Activated CD4-positive, alpha-beta T cell treated with anti-CD3 and anti-CD28 coated beads, Interleukin-2, amount 50 U/mL, for 24 hours (primary cell): Measurements from ENCODE around the gene KCNMB2.

Source experiments
- DNase-seq, 2 donors: peaks; one replicate each; pipeline ENCODE4 v3.0.0-alpha.2; 2020; ENCODE audit warnings: low read depth in 1 of 2, low spot score in 1 of 2

KCNMB2 gene

GRCh38 chr3:178634975-178635374 is 98.7 kb downstream of the KCNMB2 start:
- no peak for DNase-seq

DNA sequence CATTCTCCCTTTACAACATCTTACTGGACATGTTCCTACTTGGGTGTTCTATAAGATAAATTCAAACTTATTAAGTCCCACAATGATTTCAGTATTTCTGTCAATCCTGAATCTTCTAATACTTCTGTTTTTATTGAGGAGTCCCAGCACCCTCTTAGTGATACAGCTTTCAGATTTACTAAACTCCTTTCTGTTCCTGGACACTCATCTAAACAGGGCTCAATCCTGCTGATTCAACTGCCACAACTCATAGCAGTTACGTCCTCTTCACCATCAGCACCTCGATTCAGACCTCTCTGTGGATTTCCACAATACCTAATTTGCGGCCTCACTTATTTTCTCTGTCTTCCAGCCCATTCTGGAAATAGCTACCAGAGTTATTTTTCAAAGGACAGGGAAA is 101.6 kb downstream of the KCNMB2 start:
- no peak for DNase-seq

DNA sequence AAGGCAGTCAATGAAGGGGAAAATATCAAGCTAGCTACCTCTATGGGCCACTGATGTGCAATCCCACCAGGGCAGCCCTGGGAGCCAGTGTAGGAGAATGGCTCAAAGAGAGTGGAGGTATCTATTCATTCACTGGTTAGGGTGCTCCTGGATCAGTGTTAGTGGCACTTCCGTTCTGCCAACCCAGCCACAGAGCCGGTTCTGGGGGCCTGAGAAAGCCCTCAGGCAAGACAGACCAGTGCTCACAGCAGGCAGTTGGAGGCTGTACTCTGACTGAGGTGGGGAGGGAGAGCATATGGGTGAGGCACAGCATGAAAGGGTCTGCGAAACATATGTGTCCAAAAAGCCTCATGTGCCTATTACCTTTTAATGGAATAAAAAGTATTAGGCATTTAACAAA is 109.3 kb downstream of the KCNMB2 start:
- no peak for DNase-seq

DNA sequence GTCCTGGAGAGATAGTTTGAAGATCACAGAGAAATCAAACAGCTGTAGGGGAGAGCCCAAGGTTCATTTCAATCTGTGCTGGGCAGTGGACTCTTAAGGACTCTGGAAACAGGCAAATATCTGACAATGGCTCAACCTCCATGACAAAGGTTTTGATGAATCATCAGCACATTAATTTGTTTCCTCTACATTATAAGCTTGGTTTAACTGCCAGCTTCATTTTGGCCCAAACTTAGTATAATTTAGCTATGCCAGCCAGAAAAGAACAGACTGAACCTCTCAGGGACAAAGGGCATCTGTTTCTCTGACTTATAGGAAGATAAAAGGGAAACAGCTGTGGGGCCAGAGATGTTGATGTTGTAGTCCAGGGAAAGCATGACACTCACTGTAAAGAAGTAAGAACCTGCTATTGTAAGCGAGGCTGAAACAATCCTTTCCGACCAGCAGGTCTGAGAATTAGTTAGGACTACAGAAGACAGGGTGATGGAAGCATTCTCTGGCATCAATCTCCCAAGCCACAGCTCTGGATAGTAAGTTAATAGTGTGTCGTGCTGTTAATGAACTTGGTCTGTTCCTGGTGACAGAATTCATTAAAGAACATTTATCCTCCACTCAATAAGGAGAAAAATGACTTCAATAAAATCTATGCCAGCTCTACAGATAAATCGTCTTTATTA is 110.1 kb downstream of the KCNMB2 start:
- no peak for DNase-seq

DNA sequence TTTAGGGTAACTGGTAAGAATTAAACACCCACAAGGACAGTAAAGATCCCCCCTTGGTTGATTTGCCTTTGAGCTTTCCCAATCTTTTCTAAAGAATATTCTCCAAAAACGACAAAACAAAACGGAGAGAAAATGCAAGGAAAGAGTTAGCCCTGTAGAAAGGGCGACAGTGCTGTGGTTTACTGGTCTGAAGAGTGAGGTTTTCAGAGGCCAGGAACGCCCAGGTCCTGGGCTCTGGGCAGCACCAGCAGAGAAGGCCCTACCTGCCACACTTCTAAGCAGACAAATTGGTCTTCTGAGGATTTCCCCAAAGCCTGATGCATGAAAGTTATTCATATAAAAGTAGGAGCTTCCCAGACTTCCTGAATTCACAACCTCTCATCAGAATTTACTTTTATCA is 119.3 kb downstream of the KCNMB2 start:
- DNase-seq = no peak

DNA sequence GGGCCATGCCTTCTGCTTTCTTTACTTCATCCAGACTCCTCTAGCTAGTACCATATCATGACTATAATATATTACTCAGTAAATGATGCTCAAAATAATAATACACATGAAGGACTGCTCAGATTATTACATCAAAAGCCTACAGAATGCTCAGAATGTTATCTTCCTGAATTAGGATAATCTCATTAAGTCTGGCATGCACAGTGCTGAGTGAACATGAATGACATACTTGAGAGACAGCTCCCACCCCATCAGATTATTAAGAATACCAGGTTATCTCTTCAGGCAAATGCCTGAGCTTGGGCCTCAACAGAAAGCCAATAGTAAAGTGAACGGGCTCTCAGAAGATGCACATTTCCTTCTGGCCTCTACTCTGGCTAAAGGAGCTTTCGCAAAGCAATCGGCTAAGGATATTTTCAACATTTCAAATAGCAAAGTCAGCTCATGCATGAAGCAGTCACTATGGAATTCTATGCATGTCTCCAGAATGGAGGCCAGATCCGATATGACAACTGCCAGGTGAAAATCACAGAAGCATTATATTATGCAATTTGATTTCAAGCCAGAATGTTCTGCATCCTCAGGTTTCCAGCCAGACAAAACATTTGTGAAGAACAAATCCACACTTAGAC is 122.6 kb downstream of the KCNMB2 start:
- no peak for DNase-seq

GRCh38 chr3:178663201-178663934 is 127.1 kb downstream of the KCNMB2 start:
- DNase-seq = no peak

GRCh38 chr3:178665747-178666146 is 129.5 kb downstream of the KCNMB2 start:
- no peak for DNase-seq

DNA sequence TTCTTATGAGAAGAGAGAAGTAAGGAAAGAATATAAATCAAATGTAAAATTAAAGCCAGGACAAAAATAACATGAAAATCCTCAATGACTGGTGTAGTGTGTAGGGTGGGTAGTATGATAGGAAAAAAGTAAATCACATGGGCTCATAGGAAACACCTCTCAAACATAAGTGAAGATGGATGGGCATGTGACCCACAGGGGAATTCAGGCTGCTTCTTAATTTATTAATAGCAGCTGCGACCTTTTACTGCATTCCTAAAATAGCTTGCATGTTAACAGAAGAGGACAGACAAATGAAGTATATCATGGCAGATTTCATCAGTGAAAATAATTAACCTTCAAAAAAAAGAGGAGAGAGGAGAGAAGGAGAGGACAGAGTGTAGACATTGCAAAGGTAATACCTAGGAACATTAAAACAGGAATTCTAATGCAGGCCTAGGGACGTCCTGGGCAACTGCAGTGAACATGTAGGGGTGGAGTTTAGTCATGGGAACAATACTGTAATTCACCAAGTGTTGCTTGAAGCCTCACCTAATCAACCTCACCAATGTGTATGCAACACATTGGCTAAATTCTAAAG is 132.9 kb downstream of the KCNMB2 start:
- no peak for DNase-seq

DNA sequence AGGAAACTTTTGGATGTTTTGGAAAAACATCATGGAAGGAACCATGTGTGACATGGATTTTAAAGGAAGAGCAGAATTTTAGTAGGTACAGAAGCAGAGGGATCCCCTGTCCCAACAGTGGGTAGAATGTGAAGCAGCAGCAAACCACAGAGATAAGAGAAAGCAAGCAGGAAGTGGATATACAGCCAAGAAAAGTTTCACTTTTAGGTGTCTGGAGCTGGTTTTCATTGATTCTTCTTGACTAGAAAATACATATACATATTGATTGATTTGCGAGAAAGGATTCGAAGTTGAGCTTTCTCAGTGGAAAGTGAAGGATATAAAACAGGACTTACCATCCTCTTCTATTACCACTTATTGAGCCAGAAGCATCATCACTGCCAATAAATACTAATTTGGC is 133.5 kb downstream of the KCNMB2 start:
- no peak for DNase-seq

GRCh38 chr3:178671377-178671776 is 135.1 kb downstream of the KCNMB2 start:
- DNase-seq = no peak

DNA sequence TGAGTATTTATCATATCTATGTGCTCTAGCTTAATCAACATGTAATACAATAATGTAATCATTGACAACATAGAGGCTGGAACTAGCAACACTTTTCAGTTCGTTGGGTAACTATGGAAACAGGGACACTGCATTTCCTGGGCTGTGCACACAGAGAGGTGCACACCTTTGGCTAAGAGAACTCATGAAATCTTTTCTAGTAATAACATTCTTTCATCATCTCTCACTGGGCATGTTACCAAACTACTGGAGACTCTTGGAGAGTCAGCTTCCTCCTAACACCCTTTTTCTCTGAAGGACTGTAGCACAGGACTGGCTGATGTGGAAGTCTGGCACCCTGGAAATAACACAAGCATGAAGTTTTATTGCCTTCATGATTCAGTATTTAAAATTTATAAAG is 135.6 kb downstream of the KCNMB2 start:
- no peak for DNase-seq

DNA sequence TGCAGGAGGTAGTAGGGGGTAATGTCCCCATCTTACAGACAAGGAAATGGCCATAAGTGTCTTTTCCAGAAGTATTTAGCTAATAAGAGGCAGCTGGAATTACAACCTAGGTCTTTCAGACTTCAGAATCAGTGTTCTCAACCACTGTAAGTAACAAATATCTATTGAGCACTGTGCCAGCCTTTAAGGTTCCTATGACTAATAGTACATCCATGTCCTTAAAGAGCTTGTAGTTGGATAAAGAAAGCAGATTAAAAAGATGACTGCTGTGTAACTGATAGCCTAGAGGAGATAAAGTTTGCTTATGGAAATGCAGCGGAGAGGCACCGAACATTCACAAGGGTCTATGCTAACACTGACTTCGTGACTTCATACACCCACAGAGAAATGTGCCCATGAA is 136.0 kb downstream of the KCNMB2 start:
- DNase-seq = no peak

GRCh38 chr3:178673529-178673928 is 137.3 kb downstream of the KCNMB2 start:
- DNase-seq = no peak

- no peak for DNase-seq
These were observed 139.8 kb downstream of the KCNMB2 start for GRCh38 chr3:178676077-178676476.

- DNase-seq = no peak
These were observed 140.9 kb downstream of the KCNMB2 start for GRCh38 chr3:178676942-178677790.

DNA sequence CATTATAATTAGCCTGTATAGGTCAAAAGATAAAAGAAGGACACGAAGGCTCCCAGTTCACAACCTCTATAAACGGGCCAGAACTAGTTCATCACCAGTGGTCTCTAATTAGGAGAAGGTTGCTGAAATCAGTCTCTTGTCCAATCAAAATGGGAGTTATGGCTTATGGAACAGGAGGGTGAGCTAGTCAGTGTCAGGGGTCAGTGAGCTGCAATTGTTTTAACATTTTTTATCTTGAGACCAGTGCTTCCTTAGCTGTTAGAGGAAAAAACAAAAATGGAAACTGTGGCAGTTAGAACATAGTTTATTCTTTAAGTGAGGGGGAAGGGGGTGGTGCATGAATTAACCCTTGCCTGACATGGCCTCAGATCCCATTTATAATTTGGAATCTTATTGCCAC is 141.7 kb downstream of the KCNMB2 start:
- no peak for DNase-seq

- DNase-seq = no peak
These were observed 143.8 kb downstream of the KCNMB2 start for GRCh38 chr3:178680037-178680436.

DNA sequence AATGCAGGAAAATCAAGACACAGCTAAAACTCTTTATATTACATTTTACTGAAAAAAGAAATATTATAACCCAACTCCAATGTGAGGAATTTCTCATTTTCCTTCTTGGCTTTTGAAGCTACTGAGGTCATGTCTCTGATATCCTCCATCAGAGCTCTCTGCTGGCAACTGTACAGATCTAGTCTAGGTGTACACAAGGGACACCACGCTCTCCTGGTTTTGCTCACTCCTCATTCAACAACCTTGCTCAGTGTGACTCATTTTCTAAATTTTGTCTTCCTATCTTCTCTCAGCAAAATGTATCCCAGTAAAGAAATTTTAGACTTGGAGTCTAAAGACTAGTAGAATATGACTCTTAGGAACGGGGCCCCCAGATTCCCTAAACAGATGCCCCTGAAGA is 144.3 kb downstream of the KCNMB2 start:
- DNase-seq = no peak

DNA sequence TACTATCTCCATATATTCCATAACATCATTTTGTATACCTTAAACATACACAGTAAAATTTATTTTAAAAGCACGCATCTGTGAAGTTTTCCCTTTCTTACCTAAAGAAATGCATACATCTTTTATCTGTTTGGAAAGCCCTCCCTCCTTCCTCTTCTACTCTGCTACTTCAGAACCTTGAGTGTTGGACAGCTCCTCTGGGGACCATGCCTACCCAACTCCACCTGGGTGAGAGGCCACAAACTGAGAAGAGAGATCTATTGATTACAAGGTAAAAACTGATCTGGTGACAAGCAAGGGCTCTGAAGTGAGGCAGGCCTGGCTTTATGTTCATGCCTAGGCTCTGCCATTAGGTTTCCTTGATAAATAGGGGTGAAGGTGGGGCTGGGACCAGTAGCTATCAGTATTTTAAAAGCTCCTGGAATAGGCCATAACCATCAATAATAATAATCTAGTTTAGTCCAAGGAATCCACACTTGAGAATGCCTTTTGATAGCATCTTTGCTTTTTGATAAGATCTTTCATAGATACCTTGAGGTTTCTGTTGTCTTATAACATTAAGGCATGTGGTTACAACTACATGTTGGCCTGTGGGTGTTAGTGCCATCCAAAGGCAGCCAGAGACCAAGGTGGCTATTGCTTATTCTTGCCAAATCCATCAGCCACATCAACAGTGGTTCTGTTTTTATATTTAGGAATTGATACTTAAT is 148.8 kb downstream of the KCNMB2 start:
- no peak for DNase-seq

- DNase-seq = no peak
These were observed 149.3 kb downstream of the KCNMB2 start for GRCh38 chr3:178685591-178685906.
